PC-3 (cell line): Measurements from ENCODE around the gene CES3. TPM values are rescaled to one million over a fixed set of nuclear protein-coding genes. Genes with fewer than 3 reads are reported as not detected.

Experiments used
- ATAC-seq: fragments of 200-7000 bp; cut with Tn5 transposase; 2 replicates; pipeline ENCODE4 v1.9.1; 2020; ENCODE audit warnings: mild to moderate bottlenecking, moderate library complexity
- BruUV-seq: library from RNA; stranded (reverse); fragments of 400-500 nt; replicated peaks from 2 replicates; lab custom pipeline; 2021; lab: Mats Ljungman, UMichigan
- CTCF ChIA-PET: fragments of 300-600 bp; sonication (Branson Sonifier 250); formaldehyde crosslinking; loops from one replicate; lab custom pipeline; 2022; ENCODE audit warnings: antibody characterized with exemption; lab: Charles Lee
- POLR2A ChIA-PET: fragments of 300-600 bp; sonication (Branson Sonifier 250); formaldehyde crosslinking; loops from one replicate; lab custom pipeline; 2022; ENCODE audit warnings: antibody characterized with exemption; ENCODE audit not compliant: unreplicated experiment; lab: Charles Lee
- DNase-seq: peaks from one replicate; pipeline ENCODE4 v3.0.0-alpha.2; 2015
- H2AFZ ChIP-seq: fragments of 300-600 bp; sonication (generic); 2 replicates; pipeline ENCODE4 v1.6.0; 2016; ENCODE audit warnings: antibody characterized with exemption, low read length
- H3F3A ChIP-seq: fragments of 300-600 bp; sonication (generic); one replicate; pipeline ENCODE4 v1.6.0; 2017; ENCODE audit warnings: antibody characterized with exemption, low read length, control low read depth, mild to moderate bottlenecking; ENCODE audit not compliant: unreplicated experiment
- H3K27ac ChIP-seq: fragments of 300-600 bp; sonication (generic); 2 replicates; pipeline ENCODE4 v1.5.1; 2016; ENCODE audit warnings: mild to moderate bottlenecking, low read length
- H3K27me3 ChIP-seq: fragments of 300-600 bp; sonication (generic); 2 replicates; pipeline ENCODE4 v1.6.1; 2016; ENCODE audit warnings: low read length, mixed read lengths
- H3K36me3 ChIP-seq: fragments of 300-600 bp; sonication (generic); 2 replicates; pipeline ENCODE4 v1.6.1; 2016; ENCODE audit warnings: low read depth, mixed run types, low read length, mixed read lengths
- H3K4me1 ChIP-seq: fragments of 300-600 bp; sonication (generic); 2 replicates; pipeline ENCODE4 v1.5.1; 2016; ENCODE audit warnings: low read length; ENCODE audit not compliant: insufficient read depth
- H3K4me2 ChIP-seq: fragments of 300-600 bp; sonication (generic); 2 replicates; pipeline ENCODE4 v1.6.0; 2016; ENCODE audit warnings: low read length
- H3K4me3 ChIP-seq: fragments of 300-600 bp; sonication (generic); 2 replicates; pipeline ENCODE4 v1.5.1; 2016; ENCODE audit warnings: mild to moderate bottlenecking, low read length, mixed read lengths
- H3K79me2 ChIP-seq: fragments of 300-600 bp; sonication (generic); 2 replicates; pipeline ENCODE4 v1.6.1; 2017; ENCODE audit warnings: low read length, mixed read lengths
- H3K9ac ChIP-seq: fragments of 300-600 bp; sonication (generic); 2 replicates; pipeline ENCODE4 v1.6.0; 2016; ENCODE audit warnings: mild to moderate bottlenecking, low read length
- H3K9me2 ChIP-seq: fragments of 300-600 bp; sonication (generic); replicated peaks from 2 replicates; pipeline ENCODE4 v1.6.1; 2016; ENCODE audit warnings: mixed run types, low read length, mixed read lengths
- H3K9me3 ChIP-seq: fragments of 300-600 bp; sonication (generic); 2 replicates; pipeline ENCODE4 v1.6.1; 2016; ENCODE audit warnings: low read length, mixed read lengths
- H4K20me1 ChIP-seq: fragments of 300-600 bp; sonication (generic); 2 replicates; pipeline ENCODE4 v1.6.1; 2016; ENCODE audit warnings: low read length, mixed read lengths
- CTCF ChIP-seq: fragments of 300-600 bp; sonication (generic); conservative IDR thresholded peaks from 2 replicates; pipeline ENCODE4 v1.5.1; 2017; ENCODE audit warnings: antibody characterized with exemption, low read depth, mild to moderate bottlenecking, low read length
- EZH2 ChIP-seq: fragments of 300-600 bp; sonication (generic); IDR thresholded peaks from one replicate; pipeline ENCODE4 v1.6.1; 2017; ENCODE audit warnings: antibody characterized with exemption, mild to moderate bottlenecking, low read length; ENCODE audit not compliant: unreplicated experiment
- EZH2phosphoT487 ChIP-seq: fragments of 300-600 bp; sonication (generic); IDR thresholded peaks from 2 replicates; pipeline ENCODE4 v1.6.1; 2018; ENCODE audit warnings: mild to moderate bottlenecking, antibody characterized with exemption, low read length, borderline replicate concordance
- intact Hi-C: fragments of 100-400 bp; cut with micrococcal nuclease; formaldehyde crosslinking; loops from 2 replicates; pipeline ENCODE4 v1.9.0; 2023
- total RNA-seq: library from RNA; depleted of rRNA; stranded (reverse); fragments of >200 nt; gene quantifications from 2 replicates; pipeline ENCODE4 v1.2.3, GENCODE V29; 2014; rRNA removed

Gene CES3
- total RNA-seq, 1 experiment from 2014 or later, result 0.26 TPM

GRCh38 chr16:67022531-67023214, 61.6 kb downstream of the CES3 start:
- ATAC-seq (no peak), DNase-seq (peak; percentile 56)
- peaks cover 9% of the 10 kb centered on the region for H3K4me1 ChIP-seq
- intact Hi-C loops, result no loop called here
- ChIA-PET POLR2A (no interaction called here), CTCF (interaction anchor here (0.6 kb wide), 1 partner anchor 48 kb away, joined by 3 read pairs; no protein-coding TSS in a partner anchor)
- H3F3A ChIP-seq, result no peaks in the 10 kb centered on the region
- H3K9me2 ChIP-seq, result no peaks in the 10 kb centered on the region
- 0 out of 2 replicates have a peak overlapping the region, but pooled peaks have one; percentile 23 for H3K27ac ChIP-seq
- peak overlapping the region; percentile 29; the same call in 1 of the 2 replicates for H3K4me2 ChIP-seq
- BruUV-seq, result no TSS peak
- no peaks in the 10 kb centered on the region for H3K36me3 ChIP-seq
- TF ChIP-seq EZH2 (no peak), EZH2phosphoT487 (no peak), CTCF (no peak)
- peak overlapping the region; percentile 45 for H2AFZ ChIP-seq
- H3K9me3 ChIP-seq, result no peaks in the 10 kb centered on the region
- no peaks in the 10 kb centered on the region for H3K27me3 ChIP-seq
- H3K4me3 ChIP-seq, result no peak overlapping the region
- H3K79me2 ChIP-seq, result no peaks in the 10 kb centered on the region
- no peaks in the 10 kb centered on the region for H4K20me1 ChIP-seq
- no peak overlapping the region for H3K9ac ChIP-seq

DNA sequence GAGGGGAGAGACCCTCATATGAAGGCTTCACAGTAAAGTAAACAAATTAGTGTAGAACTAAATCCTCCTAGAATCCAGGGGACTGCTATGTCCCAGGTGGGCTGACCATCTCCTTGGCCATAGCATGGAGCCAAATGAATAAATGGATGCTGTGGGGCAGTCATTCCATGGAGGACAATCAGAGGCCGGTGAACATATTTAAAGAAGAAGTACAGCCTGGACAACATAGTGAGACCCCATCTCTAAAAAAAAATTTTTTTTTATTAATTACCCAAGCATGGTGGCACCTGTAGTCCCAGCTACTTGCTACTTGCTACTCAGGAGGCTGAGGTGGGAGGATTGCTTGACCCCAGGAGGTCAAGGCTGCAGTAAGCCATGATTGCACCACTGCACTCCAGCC, 62.6 kb downstream of the CES3 start:
- no TSS peak for BruUV-seq
- H3K4me2 ChIP-seq, result no peak overlapping the region
- no peak overlapping the region for H2AFZ ChIP-seq
- H3K9ac ChIP-seq, result no peak overlapping the region
- no peaks in the 10 kb centered on the region for H3F3A ChIP-seq
- POLR2A ChIA-PET, result no interaction called here
- peaks cover 14% of the 10 kb centered on the region for H3K4me1 ChIP-seq
- ATAC-seq, result no peak
- no peak overlapping the region for H3K27ac ChIP-seq
- no peaks in the 10 kb centered on the region for H3K36me3 ChIP-seq
- H4K20me1 ChIP-seq, result no peaks in the 10 kb centered on the region
- H3K27me3 ChIP-seq, result no peaks in the 10 kb centered on the region
- no peaks in the 10 kb centered on the region for H3K9me2 ChIP-seq
- CTCF ChIA-PET, result no interaction called here
- TF ChIP-seq EZH2phosphoT487 (no peak), CTCF (no peak), EZH2 (no peak)
- H3K9me3 ChIP-seq, result no peaks in the 10 kb centered on the region
- intact Hi-C loops, result no loop called here
- no peak overlapping the region for H3K4me3 ChIP-seq
- H3K79me2 ChIP-seq, result no peaks in the 10 kb centered on the region
- DNase-seq, result no peak

Other genes starting within 250 kb of the CES3 start
- 63.9 and 82.8 TPM in 2 replicates for gene DYNC1LI2, start 209.7 kb upstream of the CES3 start, total RNA-seq
- 0.23 TPM in 1 of 2 replicates, not detected in the other for gene TERB1, start 159.7 kb upstream of the CES3 start, total RNA-seq
- 55.1 and 82.3 TPM in 2 replicates for gene NAE1, start 130.3 kb upstream of the CES3 start, total RNA-seq
- not detected in 2 replicates for gene CA7, start 116.9 kb upstream of the CES3 start, total RNA-seq
- 2.8 and 12.7 TPM in 2 replicates for gene PDP2, start 80.8 kb upstream of the CES3 start, total RNA-seq
- not detected in 2 replicates for gene CDH16, start 42.4 kb upstream of the CES3 start, total RNA-seq
- 1.2 and 2.8 TPM in 2 replicates for gene RRAD, start 35.7 kb upstream of the CES3 start, total RNA-seq
- gene CIAO2B, start 26.9 kb upstream of the CES3 start, total RNA-seq, result 147 and 172 TPM in 2 replicates
- gene CES2, start 25.8 kb upstream of the CES3 start, total RNA-seq, result 15.3 and 15.8 TPM in 2 replicates
- 2.1 and 2.6 TPM in 2 replicates for gene CES4A, start 27.3 kb downstream of the CES3 start, total RNA-seq
- gene CBFB, start 67.9 kb downstream of the CES3 start, total RNA-seq, result 50.6 and 103 TPM in 2 replicates
- gene PHAF1, start 148.7 kb downstream of the CES3 start, total RNA-seq, result 12.4 and 18.8 TPM in 2 replicates
- gene B3GNT9, start 189.7 kb downstream of the CES3 start, total RNA-seq, result 2.3 and 2.8 TPM in 2 replicates
- 19.4 and 26.6 TPM in 2 replicates for gene TRADD, start 198.6 kb downstream of the CES3 start, total RNA-seq
- 8.7 and 13.1 TPM in 2 replicates for gene FBXL8, start 198.7 kb downstream of the CES3 start, total RNA-seq
- gene HSF4, start 203.5 kb downstream of the CES3 start, total RNA-seq, result 20.6 and 24.8 TPM in 2 replicates
- 64.5 and 91.6 TPM in 2 replicates for gene NOL3, start 209.3 kb downstream of the CES3 start, total RNA-seq
- gene MATCAP1, start 222.7 kb downstream of the CES3 start, total RNA-seq, result 22.6 and 29.6 TPM in 2 replicates
- gene EXOC3L1, start 228.9 kb downstream of the CES3 start, total RNA-seq, result not detected in 2 replicates
- gene E2F4, start 230.9 kb downstream of the CES3 start, total RNA-seq, result 86.2 and 107 TPM in 2 replicates
- 1.6 and 2.2 TPM in 2 replicates for gene ELMO3, start 237.9 kb downstream of the CES3 start, total RNA-seq